Mesenchymal stem cell (in vitro differentiated cells and primary cell): Measurements from ENCODE around the gene KLHL30.

Experiments used
- DNase-seq: peaks from one replicate; pipeline ENCODE4 v3.0.0-alpha.2; 2013
- H2AFZ ChIP-seq: one replicate; pipeline ENCODE4 v1.6.1; 2013; ENCODE audit warnings: low read depth, mild to moderate bottlenecking, control low read depth, inconsistent platforms, low read length, moderate library complexity
- H2AK5ac ChIP-seq: 2 replicates; pipeline ENCODE4 v1.6.1; 2013; ENCODE audit warnings: low read length, moderate library complexity, mild to moderate bottlenecking, inconsistent platforms; ENCODE audit not compliant: severe bottlenecking
- H2BK120ac ChIP-seq: one replicate; pipeline ENCODE4 v1.6.1; 2013; ENCODE audit warnings: low read depth, mild to moderate bottlenecking, inconsistent platforms, low read length, moderate library complexity
- H2BK12ac ChIP-seq, 2 experiments: one replicate each; pipeline ENCODE4 v1.6.1; 2013; ENCODE audit warnings: inconsistent platforms in 2 of 2, low read length in 2 of 2, mild to moderate bottlenecking in 2 of 2, moderate library complexity in 2 of 2, control low read depth in 1 of 2
- H2BK15ac ChIP-seq: one replicate; pipeline ENCODE4 v1.6.1; 2013; ENCODE audit warnings: mild to moderate bottlenecking, low read depth, inconsistent platforms; ENCODE audit not compliant: poor library complexity, severe bottlenecking
- H2BK5ac ChIP-seq: 2 replicates; pipeline ENCODE4 v1.6.1; 2013; ENCODE audit warnings: low read depth, mild to moderate bottlenecking, low read length, control low read depth, inconsistent platforms; ENCODE audit not compliant: poor library complexity, severe bottlenecking
- H3K14ac ChIP-seq, 2 experiments: one replicate each; pipeline ENCODE4 v1.6.1; 2013; ENCODE audit warnings: inconsistent platforms in 2 of 2, low read length in 2 of 2, control low read depth in 1 of 2, mild to moderate bottlenecking in 1 of 2, moderate library complexity in 1 of 2
- H3K18ac ChIP-seq, 2 experiments: one replicate each; pipeline ENCODE4 v1.6.1; 2013; ENCODE audit warnings: inconsistent platforms in 2 of 2, low read length in 2 of 2, control low read depth in 1 of 2, low read depth in 1 of 2, mild to moderate bottlenecking in 1 of 2
- H3K23ac ChIP-seq, 2 experiments: one replicate each; pipeline ENCODE4 v1.6.1; 2013; ENCODE audit warnings: inconsistent platforms in 2 of 2, low read length in 2 of 2, mild to moderate bottlenecking in 2 of 2, moderate library complexity in 2 of 2, control low read depth in 1 of 2
- H3K27ac ChIP-seq: 2 replicates; pipeline ENCODE4 v1.5.1; 2013; ENCODE audit warnings: mild to moderate bottlenecking, moderate library complexity, low read length, control low read depth, inconsistent platforms; ENCODE audit not compliant: poor library complexity, severe bottlenecking
- H3K27me3 ChIP-seq, 2 experiments: 2 replicates each; pipeline versions ENCODE4 v1.6.1 to v1.7.0; 2013; ENCODE audit warnings: low read length in 2 of 2, mild to moderate bottlenecking in 2 of 2, moderate library complexity in 2 of 2, control low read depth in 1 of 2, inconsistent platforms in 1 of 2; ENCODE audit not compliant: control insufficient read depth in 1 of 2, insufficient read depth in 1 of 2
- H3K36me3 ChIP-seq, 2 experiments: 2 replicates each; pipeline versions ENCODE4 v1.6.1 to v1.7.0; 2013; ENCODE audit warnings: low read length in 2 of 2, control low read depth in 1 of 2, inconsistent platforms in 1 of 2, low read depth in 1 of 2, mild to moderate bottlenecking in 1 of 2; ENCODE audit not compliant: insufficient read depth in 2 of 2, control insufficient read depth in 1 of 2
- H3K4ac ChIP-seq, 2 experiments: one replicate each; pipeline ENCODE4 v1.6.1; 2013; ENCODE audit warnings: inconsistent platforms in 2 of 2, low read length in 2 of 2, mild to moderate bottlenecking in 2 of 2, moderate library complexity in 2 of 2, control low read depth in 1 of 2, low read depth in 1 of 2
- H3K4me1 ChIP-seq: 2 replicates; pipeline ENCODE4 v1.6.1; 2013; ENCODE audit warnings: low read depth, low read length, control low read depth; ENCODE audit not compliant: control insufficient read depth, insufficient read depth
- H3K4me2 ChIP-seq: 2 replicates; pipeline ENCODE4 v1.6.1; 2013; ENCODE audit warnings: low read length, mild to moderate bottlenecking, inconsistent platforms; ENCODE audit not compliant: poor library complexity, severe bottlenecking
- H3K4me3 ChIP-seq, 2 experiments: 2 replicates each; pipeline versions ENCODE4 v1.5.1 to v1.7.0; 2013; ENCODE audit warnings: low read length in 2 of 2, mild to moderate bottlenecking in 2 of 2, control low read depth in 1 of 2, low read depth in 1 of 2; ENCODE audit not compliant: insufficient read depth in 1 of 2
- H3K79me1 ChIP-seq: replicated peaks from 2 replicates; pipeline ENCODE4 v1.6.1; 2013; ENCODE audit warnings: mild to moderate bottlenecking, control low read depth, low read length, inconsistent platforms; ENCODE audit not compliant: poor library complexity, severe bottlenecking
- H3K9ac ChIP-seq: 2 replicates; pipeline ENCODE4 v1.7.0; 2013; ENCODE audit warnings: mild to moderate bottlenecking, low read length, moderate library complexity
- H3K9me3 ChIP-seq: 2 replicates; pipeline ENCODE4 v1.7.0; 2013; ENCODE audit warnings: mild to moderate bottlenecking, low read length; ENCODE audit not compliant: control insufficient read depth
- H4K8ac ChIP-seq: one replicate; pipeline ENCODE4 v1.6.1; 2013; ENCODE audit warnings: inconsistent platforms, mild to moderate bottlenecking, low read length, moderate library complexity
- H4K91ac ChIP-seq: one replicate; pipeline ENCODE4 v1.6.1; 2013; ENCODE audit warnings: mild to moderate bottlenecking, low read length, inconsistent platforms
- WGBS: methylation state at CpG from one replicate; pipeline ENCODE4 v1.1.7; 2013; ENCODE audit warnings: mixed read lengths; 5-methylcytosine and 5-hydroxymethylcytosine counted together

Gene KLHL30

DNA sequence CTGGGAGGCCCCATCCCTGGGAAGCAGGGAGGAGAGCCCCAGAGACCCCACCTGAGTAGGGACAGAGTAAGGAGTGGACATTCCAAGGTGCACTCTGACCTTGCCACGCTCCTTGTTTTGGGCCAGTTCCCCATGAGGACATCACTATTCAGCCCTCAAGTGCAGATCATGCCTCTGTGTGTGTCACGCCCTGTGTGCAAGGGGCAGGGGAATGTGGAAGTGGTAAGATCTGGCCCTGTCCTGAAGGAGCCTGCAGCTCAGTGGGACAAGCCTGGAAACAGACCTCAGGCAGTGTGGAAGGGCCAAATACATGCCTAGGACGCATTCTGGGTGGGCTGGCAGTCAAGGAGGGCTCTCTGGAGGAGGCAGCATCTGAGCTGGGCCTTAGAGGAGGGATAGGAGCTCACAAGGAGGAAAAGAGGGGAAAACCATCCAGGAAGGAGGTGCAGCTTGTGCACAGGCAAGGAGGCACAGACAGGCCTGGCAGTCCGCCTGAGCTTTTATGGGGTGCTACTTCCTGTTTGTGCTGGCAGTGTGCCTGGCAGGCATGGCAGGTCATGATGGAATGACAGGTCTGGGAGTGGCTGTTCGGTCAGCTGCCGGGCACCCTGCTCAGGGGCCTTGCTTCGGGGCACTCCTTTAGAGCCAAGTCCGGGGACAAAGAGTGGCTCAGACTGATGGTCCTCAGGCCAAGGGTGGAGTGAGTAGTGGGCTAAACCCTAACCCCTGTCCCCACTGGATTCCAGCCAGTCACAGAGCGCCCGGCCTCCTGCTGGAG lies 3.3 kb downstream of the KLHL30 start:
- no peak overlapping the region for H2BK5ac ChIP-seq
- no peaks in the 10 kb centered on the region for H3K27me3 ChIP-seq
- no peak overlapping the region for H3K27ac ChIP-seq
- DNase-seq, result no peak
- H3K23ac ChIP-seq, result no peak overlapping the region
- peak overlapping the region; percentile 21 for H2AFZ ChIP-seq
- no peak overlapping the region for H2BK15ac ChIP-seq
- H3K18ac ChIP-seq, result peak overlapping the region in 1 of 2 experiments; percentile 25
- H3K79me1 ChIP-seq, result no peaks in the 10 kb centered on the region
- peaks cover 44% of the 10 kb centered on the region for H3K4me1 ChIP-seq
- H3K9ac ChIP-seq, result no peak overlapping the region
- H4K91ac ChIP-seq, result peak overlapping the region; percentile 30
- WGBS, result 75% methylated on average over 8 of the region's 10 CpGs
- no peaks in the 10 kb centered on the region for H3K36me3 ChIP-seq
- no peak overlapping the region for H3K4ac ChIP-seq
- H3K14ac ChIP-seq, result peak overlapping the region in 1 of 2 experiments; percentile 23
- H3K4me2 ChIP-seq, result no peak overlapping the region
- H3K9me3 ChIP-seq, result no peaks in the 10 kb centered on the region
- peak overlapping the region in 1 of 2 experiments; percentile 46 for H2BK12ac ChIP-seq
- no peak overlapping the region for H2BK120ac ChIP-seq
- H3K4me3 ChIP-seq, result no peak overlapping the region
- peak overlapping the region; percentile 19 for H2AK5ac ChIP-seq
- H4K8ac ChIP-seq, result peak overlapping the region; percentile 31

GRCh38 chr2:238142382-238143205 lies 4.1 kb downstream of the KLHL30 start:
- no peaks in the 10 kb centered on the region for H3K9me3 ChIP-seq
- whole genome bisulfite sequencing, result 91% methylated on average over 28 of the region's 30 CpGs
- H2AK5ac ChIP-seq, result peak overlapping the region; percentile 19
- H3K4me2 ChIP-seq, result no peak overlapping the region
- no peak for DNase-seq
- H3K79me1 ChIP-seq, result no peaks in the 10 kb centered on the region
- peaks cover 47% of the 10 kb centered on the region for H3K4me1 ChIP-seq
- no peak overlapping the region for H2BK5ac ChIP-seq
- no peaks in the 10 kb centered on the region for H3K36me3 ChIP-seq
- H3K27ac ChIP-seq, result no peak overlapping the region
- no peak overlapping the region for H2BK120ac ChIP-seq
- no peak overlapping the region for H2BK15ac ChIP-seq
- no peak overlapping the region for H3K9ac ChIP-seq
- H4K91ac ChIP-seq, result no peak overlapping the region
- H3K27me3 ChIP-seq, result no peaks in the 10 kb centered on the region
- peak overlapping the region in 1 of 2 experiments; percentile 17 for H2BK12ac ChIP-seq
- H4K8ac ChIP-seq, result no peak overlapping the region
- H2AFZ ChIP-seq, result no peak overlapping the region
- H3K4ac ChIP-seq, result no peak overlapping the region
- peak overlapping the region in 1 of 2 experiments; percentile 51 for H3K14ac ChIP-seq
- peak overlapping the region in 1 of 2 experiments; percentile 54 for H3K18ac ChIP-seq
- H3K23ac ChIP-seq, result no peak overlapping the region
- no peak overlapping the region for H3K4me3 ChIP-seq

GRCh38 chr2:238143239-238143951 lies 4.9 kb downstream of the KLHL30 start:
- Histone ChIP-seq H4K8ac (peak overlapping the region; percentile 64), H4K91ac (no peak overlapping the region)

More at GRCh38 chr2:238143239-238143951, 4.9 kb downstream of the KLHL30 start:
- Histone ChIP-seq H3K9me3 (no peaks in the 10 kb centered on the region), H3K14ac (peak overlapping the region in 1 of 2 experiments; percentile 51), H2AFZ (no peak overlapping the region), H3K18ac (peak overlapping the region in 1 of 2 experiments; percentile 64), H3K27ac (no peak overlapping the region), H3K27me3 (no peaks in the 10 kb centered on the region), H2BK15ac (no peak overlapping the region), H2BK120ac (no peak overlapping the region), H2BK12ac (peak overlapping the region; percentile 31 to 64), H2BK5ac (no peak overlapping the region), H3K4me3 (no peak overlapping the region), H3K4me1 (peaks cover 47% of the 10 kb centered on the region), H3K79me1 (no peaks in the 10 kb centered on the region), H2AK5ac (no peak overlapping the region), H3K4me2 (no peak overlapping the region), H3K23ac (no peak overlapping the region), H3K36me3 (no peaks in the 10 kb centered on the region), H3K9ac (no peak overlapping the region), H3K4ac (peak overlapping the region in 1 of 2 experiments; percentile 49)
- 54% methylated on average over 18 of the region's 20 CpGs for WGBS
- peak; percentile 55 for DNase-seq
